ENCODE results near the gene EEF1AKMT3.

Gene EEF1AKMT3

DNA sequence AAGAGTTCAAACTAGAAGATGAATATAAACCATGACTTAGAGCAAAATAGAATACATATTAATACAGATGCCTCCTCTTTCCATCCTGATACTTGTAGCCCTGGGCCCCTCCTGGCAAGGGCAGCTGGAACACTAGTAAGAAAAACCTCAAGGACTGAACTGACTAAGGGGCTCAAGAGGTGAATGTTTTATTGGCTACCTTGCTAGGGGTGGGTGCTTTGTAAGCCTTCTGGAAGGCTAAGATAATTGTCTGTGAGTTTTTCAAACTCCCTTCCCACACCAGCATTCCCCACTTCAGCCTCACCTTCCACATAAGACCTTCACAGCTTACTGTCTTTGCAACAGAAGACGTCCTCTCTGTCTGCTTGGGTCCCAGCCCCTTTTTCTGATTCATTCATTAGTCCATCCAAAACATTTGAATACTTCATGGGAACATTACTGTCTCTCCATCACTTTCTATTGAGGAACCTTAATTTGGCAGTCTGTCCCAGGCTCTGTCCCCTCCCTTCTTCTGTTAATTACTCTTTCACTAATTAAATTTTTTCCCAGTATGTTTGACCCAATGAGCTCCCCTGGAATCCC lies 18.6 kb upstream of the EEF1AKMT3 start:
- FAIRE-seq (no peak), DNase-seq (ENCODE audit: insufficient read length, low spot score) (no peak)
- TF ChIP-seq, protein P1, sequence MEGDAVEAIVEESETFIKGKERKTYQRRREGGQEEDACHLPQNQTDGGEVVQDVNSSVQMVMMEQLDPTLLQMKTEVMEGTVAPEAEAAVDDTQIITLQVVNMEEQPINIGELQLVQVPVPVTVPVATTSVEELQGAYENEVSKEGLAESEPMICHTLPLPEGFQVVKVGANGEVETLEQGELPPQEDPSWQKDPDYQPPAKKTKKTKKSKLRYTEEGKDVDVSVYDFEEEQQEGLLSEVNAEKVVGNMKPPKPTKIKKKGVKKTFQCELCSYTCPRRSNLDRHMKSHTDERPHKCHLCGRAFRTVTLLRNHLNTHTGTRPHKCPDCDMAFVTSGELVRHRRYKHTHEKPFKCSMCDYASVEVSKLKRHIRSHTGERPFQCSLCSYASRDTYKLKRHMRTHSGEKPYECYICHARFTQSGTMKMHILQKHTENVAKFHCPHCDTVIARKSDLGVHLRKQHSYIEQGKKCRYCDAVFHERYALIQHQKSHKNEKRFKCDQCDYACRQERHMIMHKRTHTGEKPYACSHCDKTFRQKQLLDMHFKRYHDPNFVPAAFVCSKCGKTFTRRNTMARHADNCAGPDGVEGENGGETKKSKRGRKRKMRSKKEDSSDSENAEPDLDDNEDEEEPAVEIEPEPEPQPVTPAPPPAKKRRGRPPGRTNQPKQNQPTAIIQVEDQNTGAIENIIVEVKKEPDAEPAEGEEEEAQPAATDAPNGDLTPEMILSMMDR (IDR thresholded peaks at IDR 0.05; ENCODE audit: insufficient read depth, missing control alignments) = no peak

DNA sequence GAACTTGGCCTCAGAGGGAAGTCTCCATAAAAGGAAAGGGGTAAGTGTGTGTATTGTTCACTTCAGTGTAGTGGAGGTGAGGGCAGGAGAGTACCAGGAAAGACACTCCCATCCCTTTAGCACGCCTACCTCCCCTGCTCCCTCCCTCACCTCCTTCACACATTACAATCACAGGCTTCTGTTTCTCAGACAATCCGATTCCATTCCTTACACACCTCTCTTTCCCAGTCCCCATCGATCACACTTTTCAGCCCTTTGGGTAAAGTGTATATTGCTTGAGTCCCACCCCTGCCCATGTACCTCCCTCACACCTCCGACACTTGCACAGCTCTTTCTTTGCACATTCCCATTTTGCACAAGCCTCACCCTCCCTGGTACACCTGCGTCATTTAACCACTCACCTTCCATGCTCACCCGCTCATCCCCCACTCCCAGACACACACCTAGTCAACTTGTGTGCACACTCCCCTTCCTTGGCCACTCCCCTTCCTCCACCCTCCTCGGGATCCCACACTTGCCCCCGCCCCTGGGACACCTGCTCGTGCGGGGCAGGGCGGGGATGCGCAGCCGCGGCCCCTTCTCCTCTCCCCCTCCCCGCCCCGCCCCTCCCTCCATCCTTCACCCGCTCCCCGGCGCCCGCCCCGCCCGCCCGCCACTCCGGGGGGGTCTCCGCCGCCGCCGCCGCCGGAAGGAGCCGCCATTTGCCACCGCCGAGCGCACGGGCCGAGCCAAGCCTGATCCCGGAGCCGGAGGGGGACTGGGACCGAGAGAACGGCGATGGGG lies 17.8 kb upstream of the EEF1AKMT3 start, which contains the start of gene MARCHF9:
TSS of gene MARCHF9 (plus strand) at position 693 of the 783 bp plus-strand sequence. CDS start 426 bp downstream, outside the sequence.
- TF ChIP-seq, protein P1 (IDR thresholded peaks at IDR 0.05; ENCODE audit: insufficient read depth, missing control alignments) = no peak
- FAIRE-seq (no peak), DNase-seq (ENCODE audit: insufficient read length, low spot score) (peak; percentile 64)

- FAIRE-seq (no peak), DNase-seq (ENCODE audit: insufficient read length, low spot score) (no peak)
- TF ChIP-seq, protein P1 (IDR thresholded peaks at IDR 0.05; ENCODE audit: insufficient read depth, missing control alignments) = no peak
These were observed 17.3 kb upstream of the EEF1AKMT3 start for GRCh38 chr12:57755194-57755453.

DNA sequence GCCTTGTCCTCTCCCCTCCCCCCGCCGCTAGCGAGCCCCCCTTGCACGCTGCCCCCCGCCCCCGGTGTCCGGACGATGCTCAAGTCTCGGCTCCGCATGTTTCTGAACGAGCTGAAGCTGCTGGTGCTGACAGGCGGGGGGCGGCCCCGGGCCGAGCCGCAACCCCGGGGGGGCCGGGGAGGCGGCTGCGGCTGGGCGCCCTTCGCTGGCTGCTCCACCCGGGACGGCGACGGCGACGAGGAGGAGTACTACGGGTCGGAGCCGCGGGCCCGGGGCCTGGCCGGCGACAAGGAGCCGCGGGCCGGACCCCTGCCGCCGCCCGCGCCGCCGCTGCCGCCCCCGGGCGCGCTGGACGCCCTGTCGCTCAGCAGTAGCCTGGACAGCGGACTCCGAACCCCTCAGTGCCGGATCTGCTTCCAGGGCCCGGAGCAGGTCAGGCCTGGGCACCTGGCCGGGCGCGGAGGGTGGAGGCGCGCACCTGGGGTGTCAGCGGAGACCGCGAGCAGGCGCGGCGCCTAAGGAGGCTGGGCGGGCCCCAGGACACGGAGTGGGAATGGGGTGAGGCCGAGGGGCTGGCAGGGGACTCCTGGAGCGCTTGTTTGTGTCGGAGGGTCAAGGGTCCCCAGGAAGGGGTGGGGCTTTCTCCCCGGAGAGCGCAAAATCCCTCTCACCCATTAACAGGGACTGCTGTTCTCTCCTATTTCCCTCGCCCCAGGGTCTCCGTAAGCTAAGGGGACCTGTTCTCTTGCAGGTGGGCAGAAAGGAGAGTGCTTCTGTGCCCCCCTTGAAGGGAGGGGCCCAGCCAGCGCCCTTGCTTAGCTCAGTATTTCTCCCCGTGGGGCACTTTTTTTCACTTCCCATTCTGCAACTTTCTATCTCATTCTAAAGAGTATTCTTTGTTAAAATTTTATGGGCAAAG lies 16.7 kb upstream of the EEF1AKMT3 start:
- DNase-seq (ENCODE audit: insufficient read length, low spot score) (no peak), FAIRE-seq (no peak)
- TF ChIP-seq, protein P1 (IDR thresholded peaks at IDR 0.05; ENCODE audit: insufficient read depth, missing control alignments) = no peak

GRCh38 chr12:57756406-57757341 lies 15.7 kb upstream of the EEF1AKMT3 start:
- DNase-seq (ENCODE audit: insufficient read length, low spot score) (peak; percentile 73), FAIRE-seq (no peak)
- TF ChIP-seq, protein P1 (IDR thresholded peaks at IDR 0.05; ENCODE audit: insufficient read depth, missing control alignments) = peak; percentile 70

- DNase-seq (ENCODE audit: insufficient read length, low spot score) (no peak), FAIRE-seq (no peak)
- TF ChIP-seq, protein P1 (IDR thresholded peaks at IDR 0.05; ENCODE audit: insufficient read depth, missing control alignments) = no peak
These were observed 14.6 kb upstream of the EEF1AKMT3 start for GRCh38 chr12:57757771-57758170.

Measured in D721Med (cell line).